A673 (cell line): Measurements from ENCODE around the gene SORCS3.

Experiments
- EZH2 ChIP-seq: fragments of 200-600 bp; sonication (generic); IDR thresholded peaks from 2 replicates; pipeline ENCODE4 v1.6.1; 2017; ENCODE audit warnings: borderline replicate concordance, low read depth, mild to moderate bottlenecking, mixed read lengths, antibody characterized with exemption, low read length; ENCODE audit not compliant: poor library complexity, severe bottlenecking
- TF ChIP-seq, protein P1 (sequence below): fragments of 300-800, 200-600 bp; sonication (generic); conservative IDR thresholded peaks from 2 replicates; pipeline ENCODE4 v1.5.1; 2017; ENCODE audit warnings: low read depth, mild to moderate bottlenecking, antibody characterized with exemption, low read length, moderate library complexity, mixed read lengths

DNA sequence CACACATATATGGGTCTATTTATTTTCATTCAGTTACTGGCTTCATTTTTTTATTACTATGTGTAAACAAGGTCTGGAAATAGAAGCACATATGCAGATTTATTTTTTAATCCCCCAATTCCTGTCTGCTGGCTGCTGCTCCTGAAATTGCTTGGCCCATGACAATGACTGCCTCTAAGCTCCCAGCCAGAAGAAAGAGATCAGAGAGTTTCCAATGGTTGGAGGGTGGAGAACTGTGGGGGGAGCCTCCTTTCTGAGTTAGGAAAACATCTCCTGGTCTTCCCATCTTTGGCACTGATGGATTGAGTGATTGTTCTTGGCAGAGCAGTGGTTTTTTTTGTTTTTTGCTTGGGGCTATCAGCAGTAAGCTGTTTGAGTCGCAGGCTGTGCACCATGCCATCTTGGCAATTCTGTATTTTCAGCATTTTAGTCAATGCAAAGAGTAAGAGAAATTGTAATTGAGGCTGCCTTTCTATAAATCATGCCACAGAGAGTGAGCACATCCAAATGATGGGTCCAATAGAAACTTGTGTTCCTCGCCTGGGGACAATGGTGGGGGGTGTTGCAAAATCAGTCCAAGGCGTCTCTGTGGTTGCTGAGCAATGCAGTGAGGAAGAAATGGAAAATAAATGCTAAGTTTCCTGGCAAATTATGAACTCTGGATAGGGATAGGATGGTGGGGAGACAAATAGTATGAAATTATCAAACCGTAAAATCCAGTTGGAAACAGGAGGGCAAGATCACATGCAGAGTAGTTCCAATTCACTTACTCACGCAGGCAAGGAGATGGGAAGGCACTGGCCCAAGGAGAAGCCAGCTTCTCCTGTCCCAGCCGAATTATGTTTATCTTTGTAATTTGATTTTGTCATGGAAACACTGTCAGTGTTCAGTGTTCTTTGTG lies 382.4 kb downstream of the SORCS3 start:
- TF ChIP-seq EZH2 = no peak
- TF ChIP-seq, protein P1, sequence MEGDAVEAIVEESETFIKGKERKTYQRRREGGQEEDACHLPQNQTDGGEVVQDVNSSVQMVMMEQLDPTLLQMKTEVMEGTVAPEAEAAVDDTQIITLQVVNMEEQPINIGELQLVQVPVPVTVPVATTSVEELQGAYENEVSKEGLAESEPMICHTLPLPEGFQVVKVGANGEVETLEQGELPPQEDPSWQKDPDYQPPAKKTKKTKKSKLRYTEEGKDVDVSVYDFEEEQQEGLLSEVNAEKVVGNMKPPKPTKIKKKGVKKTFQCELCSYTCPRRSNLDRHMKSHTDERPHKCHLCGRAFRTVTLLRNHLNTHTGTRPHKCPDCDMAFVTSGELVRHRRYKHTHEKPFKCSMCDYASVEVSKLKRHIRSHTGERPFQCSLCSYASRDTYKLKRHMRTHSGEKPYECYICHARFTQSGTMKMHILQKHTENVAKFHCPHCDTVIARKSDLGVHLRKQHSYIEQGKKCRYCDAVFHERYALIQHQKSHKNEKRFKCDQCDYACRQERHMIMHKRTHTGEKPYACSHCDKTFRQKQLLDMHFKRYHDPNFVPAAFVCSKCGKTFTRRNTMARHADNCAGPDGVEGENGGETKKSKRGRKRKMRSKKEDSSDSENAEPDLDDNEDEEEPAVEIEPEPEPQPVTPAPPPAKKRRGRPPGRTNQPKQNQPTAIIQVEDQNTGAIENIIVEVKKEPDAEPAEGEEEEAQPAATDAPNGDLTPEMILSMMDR = no peak
